Measurements from ENCODE around the gene CHDH.

Gene CHDH

GRCh38 chr3:53803816-53804695 is 42.2 kb downstream of the CHDH start:
- no peak for TF ChIP-seq CTCF (conservative IDR thresholded peaks at IDR 0.05; ENCODE audit: control insufficient read depth, insufficient read depth, low read depth, low read length)
- no peak overlapping the region for H3K4me3 ChIP-seq (ENCODE audit: control insufficient read depth, low read depth, low read length)
- no peak for DNase-seq (ENCODE audit: low read depth)

DNA sequence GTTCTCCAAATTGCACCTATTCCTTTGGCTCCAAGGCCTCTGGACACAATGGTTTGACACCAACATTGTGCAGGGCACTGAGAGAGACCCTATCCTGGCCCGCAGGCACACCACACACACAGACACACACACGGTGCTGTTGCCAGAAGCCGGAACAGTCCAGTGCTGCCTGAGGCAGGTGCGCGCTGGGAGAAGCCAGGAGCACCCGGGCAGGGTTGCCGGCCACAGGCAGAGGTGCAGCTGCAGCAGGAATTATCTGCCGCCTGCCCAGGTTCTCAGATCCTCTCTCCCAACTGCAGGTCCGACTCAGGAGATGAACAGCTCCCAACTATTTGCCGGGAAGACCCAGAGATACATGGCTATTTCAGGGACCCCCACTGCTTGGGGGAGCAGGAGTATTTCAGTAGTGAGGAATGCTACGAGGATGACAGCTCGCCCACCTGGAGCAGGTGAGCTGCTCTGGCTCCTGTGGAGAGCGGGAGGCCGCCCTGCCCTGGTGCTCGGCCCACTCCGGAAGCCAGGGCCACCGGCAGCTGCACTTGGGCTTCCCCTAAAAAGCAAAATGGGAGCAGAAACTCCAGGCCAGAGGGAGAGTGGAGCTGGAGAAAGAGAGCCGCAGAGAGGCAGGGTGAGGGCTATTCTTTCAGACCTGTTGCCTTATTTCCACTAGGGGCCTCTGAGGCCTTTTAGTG is 42.9 kb downstream of the CHDH start:
- DNase-seq (ENCODE audit: low read depth), result no peak
- TF ChIP-seq CTCF (conservative IDR thresholded peaks at IDR 0.05; ENCODE audit: control insufficient read depth, insufficient read depth, low read depth, low read length), result no peak
- no peak overlapping the region for H3K4me3 ChIP-seq (ENCODE audit: control insufficient read depth, low read depth, low read length)

GRCh38 chr3:53802256-53802880 is 43.9 kb downstream of the CHDH start:
- TF ChIP-seq CTCF (conservative IDR thresholded peaks at IDR 0.05; ENCODE audit: control insufficient read depth, insufficient read depth, low read depth, low read length), result no peak
- no peak for DNase-seq (ENCODE audit: low read depth)
- no peak overlapping the region for H3K4me3 ChIP-seq (ENCODE audit: control insufficient read depth, low read depth, low read length)

- no peak for TF ChIP-seq CTCF (conservative IDR thresholded peaks at IDR 0.05; ENCODE audit: control insufficient read depth, insufficient read depth, low read depth, low read length)
- DNase-seq (ENCODE audit: low read depth), result no peak
- H3K4me3 ChIP-seq (ENCODE audit: control insufficient read depth, low read depth, low read length), result no peak overlapping the region
Observed at GRCh38 chr3:53801319-53801718, 44.9 kb downstream of the CHDH start.

GRCh38 chr3:53800041-53800906 is 45.9 kb downstream of the CHDH start:
- DNase-seq (ENCODE audit: low read depth), result no peak
- TF ChIP-seq CTCF (conservative IDR thresholded peaks at IDR 0.05; ENCODE audit: control insufficient read depth, insufficient read depth, low read depth, low read length), result no peak

GRCh38 chr3:53799338-53799865 is 46.8 kb downstream of the CHDH start:
- no peak for DNase-seq (ENCODE audit: low read depth)
- no peak overlapping the region for H3K4me3 ChIP-seq (ENCODE audit: control insufficient read depth, low read depth, low read length)
- no peak for TF ChIP-seq CTCF (conservative IDR thresholded peaks at IDR 0.05; ENCODE audit: control insufficient read depth, insufficient read depth, low read depth, low read length)

More at GRCh38 chr3:53800041-53800906, 45.9 kb downstream of the CHDH start:
- no peak overlapping the region for H3K4me3 ChIP-seq (ENCODE audit: control insufficient read depth, low read depth, low read length)
